Activated naive CD4-positive, alpha-beta T cell treated with anti-CD3 and anti-CD28 coated beads, Interleukin-2, amount 10 ng/mL, durations not matched to agents 7 days and 5 days (primary cell): ENCODE results near the gene CD300A.

Source experiments
- CTCF ChIA-PET: fragments of 350-600 bp; sonication (Branson Sonifier 250); formaldehyde crosslinking; loops from one replicate; lab custom pipeline; 2021; ENCODE audit warnings: antibody characterized with exemption; lab: Charles Lee
- DNase-seq: peaks from one replicate; pipeline ENCODE4 v3.0.0-alpha.2; 2020
- H3K27ac Mint-ChIP-seq: one replicate; pipeline ENCODE4 v1.8.0; 2021; ENCODE audit warnings: mild to moderate bottlenecking, moderate library complexity, mixed read lengths
- H3K27me3 Mint-ChIP-seq: one replicate; pipeline ENCODE4 v1.8.0; 2021; ENCODE audit warnings: mild to moderate bottlenecking, mixed read lengths
- H3K36me3 Mint-ChIP-seq: one replicate; pipeline ENCODE4 v1.8.0; 2021; ENCODE audit warnings: mixed read lengths
- H3K4me1 Mint-ChIP-seq: one replicate; pipeline ENCODE4 v1.8.0; 2021; ENCODE audit warnings: mixed read lengths
- H3K4me3 Mint-ChIP-seq: one replicate; pipeline ENCODE4 v1.8.0; 2021; ENCODE audit warnings: mild to moderate bottlenecking, moderate library complexity, mixed read lengths
- H3K9me3 Mint-ChIP-seq: one replicate; pipeline ENCODE4 v1.8.0; 2021; ENCODE audit warnings: mixed read lengths

The CD300A gene

GRCh38 chr17:74528491-74529199 is 62.2 kb downstream of the CD300A start:
- DNase-seq: no peak
- CTCF ChIA-PET: interaction anchor here (0.7 to 1.5 kb wide), 4 partner anchors 150 to 264 kb away, joined by 3 to 4 read pairs (median 3); no protein-coding TSS in a partner anchor
- no peak overlapping the region for H3K27ac Mint-ChIP-seq
- no peak overlapping the region for H3K4me3 Mint-ChIP-seq
- no peaks in the 10 kb centered on the region for H3K36me3 Mint-ChIP-seq
- H3K4me1 Mint-ChIP-seq: peaks cover 2% of the 10 kb centered on the region
- no peaks in the 10 kb centered on the region for H3K9me3 Mint-ChIP-seq
- peaks cover 79% of the 10 kb centered on the region for H3K27me3 Mint-ChIP-seq

GRCh38 chr17:74529243-74529642 is 62.8 kb downstream of the CD300A start:
- Mint-ChIP-seq H3K36me3 (no peaks in the 10 kb centered on the region), H3K27ac (no peak overlapping the region), H3K4me3 (no peak overlapping the region), H3K4me1 (peaks cover 2% of the 10 kb centered on the region), H3K9me3 (no peaks in the 10 kb centered on the region), H3K27me3 (peaks cover 83% of the 10 kb centered on the region)
- no peak for DNase-seq
- CTCF ChIA-PET: interaction anchor here (1.1 to 1.8 kb wide), 4 partner anchors 8 to 262 kb away, joined by 3 to 4 read pairs (median 4); no protein-coding TSS in a partner anchor

DNA sequence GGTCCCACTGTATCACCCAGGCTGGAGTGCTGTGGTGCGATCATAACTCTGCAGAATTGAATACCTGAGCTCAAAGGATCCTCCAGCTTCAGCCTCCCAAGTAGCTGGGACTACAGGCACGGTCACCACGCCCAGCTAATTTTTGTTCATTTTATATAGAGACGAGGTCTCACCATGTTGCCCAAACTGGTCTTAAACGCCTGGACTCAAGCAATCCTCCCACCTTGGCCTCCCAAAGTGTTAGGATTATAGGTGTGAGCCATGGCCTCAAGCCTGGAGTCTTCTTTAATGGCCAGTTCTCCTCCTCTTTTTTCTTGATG is 64.4 kb downstream of the CD300A start:
- no peak for DNase-seq
- Mint-ChIP-seq H3K9me3 (no peaks in the 10 kb centered on the region), H3K4me1 (peaks cover 2% of the 10 kb centered on the region), H3K4me3 (no peak overlapping the region), H3K36me3 (no peaks in the 10 kb centered on the region), H3K27me3 (peaks cover 77% of the 10 kb centered on the region), H3K27ac (no peak overlapping the region)
- CTCF ChIA-PET: interaction anchor here (0.9 to 1.8 kb wide), 3 partner anchors 10 to 163 kb away, joined by 4 to 7 read pairs (median 4); partner anchors contain the start of gene GPR142

DNA sequence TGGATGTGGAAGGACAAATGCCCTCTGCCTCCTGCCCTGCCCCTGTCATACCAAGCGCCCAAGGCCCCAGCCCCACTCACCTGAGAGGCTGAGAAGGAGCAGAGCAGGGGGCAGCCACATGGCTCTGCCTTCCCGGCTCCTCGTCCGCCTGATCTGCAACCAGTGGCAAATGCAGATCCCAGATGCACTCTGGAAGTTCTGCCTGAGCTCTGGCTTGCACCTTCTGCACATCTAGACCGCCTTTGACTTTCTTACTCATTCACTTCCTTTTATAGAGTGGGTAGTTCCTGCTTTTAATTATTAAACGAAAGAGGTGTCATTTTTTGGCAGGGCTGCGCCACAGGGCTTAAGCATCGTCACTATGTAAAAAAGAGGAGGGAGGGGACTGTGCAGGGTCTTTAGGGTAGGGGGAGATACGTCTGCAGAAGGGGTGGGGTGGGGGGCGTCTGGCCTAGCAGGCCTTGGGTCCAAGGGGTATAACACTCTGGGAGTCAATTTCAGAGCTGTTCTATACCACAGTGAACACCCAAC is 64.9 kb downstream of the CD300A start, which contains the start of gene CD300LB:
Gene CD300LB (minus strand): TSS at position 245 of the 531 bp plus-strand sequence. CDS start 125 bp downstream, at position 120.
- Mint-ChIP-seq H3K36me3 (no peaks in the 10 kb centered on the region), H3K9me3 (no peaks in the 10 kb centered on the region), H3K4me1 (peaks cover 2% of the 10 kb centered on the region), H3K4me3 (no peak within 1 kb of the TSS), H3K27ac (no peak within 1 kb of the TSS), H3K27me3 (peaks cover 74% of the 10 kb centered on the region)
- no peak for DNase-seq
- CTCF ChIA-PET: interaction anchor here (0.7 to 3.2 kb wide), 3 partner anchors 19 to 162 kb away, joined by 3 to 29 read pairs (median 4); partner anchors contain the start of gene GPR142

DNA sequence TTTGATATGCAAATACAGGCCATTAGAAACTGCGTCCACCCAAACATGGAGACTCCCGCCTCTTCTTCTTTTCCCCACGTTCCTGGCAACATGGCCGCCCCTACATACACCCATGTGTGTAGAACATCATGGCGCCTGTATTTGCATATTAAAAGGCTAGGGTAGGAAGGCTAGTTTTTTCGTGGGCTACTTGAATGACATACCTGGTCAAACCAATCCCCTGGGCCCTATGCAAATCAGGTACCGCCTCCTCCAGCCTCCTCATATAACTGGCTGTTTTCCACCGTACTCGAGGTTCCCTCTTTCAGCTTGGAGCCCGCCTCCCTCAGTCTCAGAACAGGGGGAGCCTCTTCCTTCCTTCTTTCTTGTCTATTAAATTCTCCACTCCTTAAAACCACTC is 65.7 kb downstream of the CD300A start:
- peaks cover 76% of the 10 kb centered on the region for H3K27me3 Mint-ChIP-seq
- CTCF ChIA-PET: interaction anchor here (0.6 to 3.2 kb wide), 11 partner anchors 11 to 238 kb away, joined by 3 to 29 read pairs (median 3); partner anchors contain the start of genes CD300C and GPR142
- no peak overlapping the region for H3K4me3 Mint-ChIP-seq
- DNase-seq: no peak
- no peaks in the 10 kb centered on the region for H3K9me3 Mint-ChIP-seq
- H3K4me1 Mint-ChIP-seq: peaks cover 2% of the 10 kb centered on the region
- H3K27ac Mint-ChIP-seq: no peak overlapping the region
- H3K36me3 Mint-ChIP-seq: no peaks in the 10 kb centered on the region
